Heart right ventricle (tissue), 16 donors: ENCODE measurements around the gene CTBP1. TPM values are rescaled to one million over a fixed set of nuclear protein-coding genes. Genes with fewer than 3 reads are reported as not detected.
A peak's percentile ranks its signal among the peaks of the same experiment; 100 is the strongest.

Source experiments
- ATAC-seq, 8 donors: fragments of 200-7000 bp; cut with Tn5 transposase; one replicate each; pipeline ENCODE4 v1.9.1; 2020; ENCODE audit warnings: mild to moderate bottlenecking in 8 of 8, moderate library complexity in 8 of 8, moderate number of reproducible peaks in 1 of 8
- DNase-seq, 2 donors: peaks; one replicate each; pipeline ENCODE4 v3.0.0-alpha.2; 2020
- H3K27ac ChIP-seq, 10 donors: fragments of 200-600 bp; sonication (generic) in 2 of 10; one replicate each; pipeline versions ENCODE4 v1.5.0 to v1.8.0; 2020 to 2022; ENCODE audit warnings: mild to moderate bottlenecking in 3 of 10
- H3K27me3 ChIP-seq, 7 donors: fragments of 200-600 bp; one replicate each; pipeline ENCODE4 v1.8.0; 2021 to 2022; ENCODE audit warnings: mild to moderate bottlenecking in 2 of 7
- H3K36me3 ChIP-seq, 9 donors: fragments of 200-600 bp; sonication (generic) in 1 of 9; one replicate each; pipeline versions ENCODE4 v1.5.0 to v1.8.0; 2020 to 2022; ENCODE audit warnings: mild to moderate bottlenecking in 2 of 9
- H3K4me1 ChIP-seq, 9 donors: fragments of 200-600 bp; sonication (generic) in 1 of 9; one replicate each; pipeline versions ENCODE4 v1.5.0 to v1.8.0; 2020 to 2022; ENCODE audit warnings: mild to moderate bottlenecking in 4 of 9
- H3K4me3 ChIP-seq, 10 donors: fragments of 200-600 bp; sonication (generic) in 2 of 10; one replicate each; pipeline versions ENCODE4 v1.5.0 to v1.8.0; 2020 to 2022; ENCODE audit warnings: mild to moderate bottlenecking in 7 of 10, moderate library complexity in 2 of 10
- H3K9me3 ChIP-seq, 11 donors: fragments of 200-600 bp in 10 of 11; sonication (generic) in 2 of 11; one replicate each; pipeline versions ENCODE4 v1.5.0 to v1.8.0; 2013 to 2022; ENCODE audit warnings: mild to moderate bottlenecking in 2 of 11, control low read depth in 1 of 11, moderate library complexity in 1 of 11
- CTCF ChIP-seq, 9 donors: fragments of 200-600 bp; sonication (generic) in 2 of 9; IDR thresholded peaks; one replicate each; pipeline versions ENCODE4 v1.5.0 to v1.8.0; 2021 to 2022; ENCODE audit warnings: antibody characterized with exemption in 9 of 9, mild to moderate bottlenecking in 5 of 9, moderate library complexity in 1 of 9
- WGBS, 2 donors: extraction: QIAGEN DNeasy Blood & Tissue Kit; methylation state at CpG; one replicate each; pipeline ENCODE4 v1.1.7; 2013; ENCODE audit warnings: inconsistent platforms in 1 of 2; 5-methylcytosine and 5-hydroxymethylcytosine counted together
- intact Hi-C, 10 donors: fragments of 100-400 bp; cut with DNase I; formaldehyde crosslinking; loops; one replicate each; pipeline versions ENCODE4 v1.11.1 to v1.14.2; 2022
- polyA plus RNA-seq, 2 donors: library from polyadenylated mRNA; stranded (reverse); fragments of 200-250 nt; gene quantifications; one replicate each; pipeline ENCODE4 v1.2.3, GENCODE V29; 2013
- total RNA-seq, 10 donors: library from RNA; stranded (reverse); fragmentation: NEBNext Ultra II Directional in 3 of 10; extraction: Animal tissue kit (Norgen Biotek cat#: 25700) in 3 of 10; gene quantifications; one replicate each; pipeline versions ENCODE4 v1.2.1 to v1.2.4, GENCODE V29; 2021 to 2023
- donor health status: Arrhythmogenic right ventricular cardiomyopathy.
- donor health status: ischemic (EF 13 %, LVEDD 7.1; RV severe dilation, severe dysfunction).
- donor health status: healthy with polysubstance abuse.
- donor health status: DM: no; HTN: yes; CAD: no.
- donor health status: DM: no; HTN: no; CAD: no.
- donor health status: ischemic (EF 25% LVEDD 6.9; RV normal size, moderate dysfunction).
- donor health status: ischemic (EF 25% LVEDD 5.7; RV mildly dilated, moderate dysfunction).
- donor health status: healthy.
- donor health status: DM: yes; HTN: yes; CAD: no.
- donor health status: Ischemic cardiomyopathy.
- donor health status: ischemic (EF 35%, LVEDD 5.7; RV mildly dilated, moderate dysfunction).
- donor health status: nonischemic (EF 11% LVEDD 7.7; RV severe dilation, severe dysfunction).
- donor health status: DM: yes; HTN: yes; CAD: no.
- donor health status: PGD.
- donor health status: ischemic (EF 29% LVEDD 5.4; RV normal size, mild dysfunction).
- donor health status: nonischemic (EF 23%, LVEDD 6.1; RV moderate dilation, normal function).

The CTBP1 gene
- total and polyA plus RNA-seq, 12 donors: 98.6 to 132 (median 121) TPM

- no peaks in the 10 kb centered on the region for H3K27me3 ChIP-seq
- H3K4me1 ChIP-seq: peaks cover 26 to 71% (median 44%) of the 10 kb centered on the region in 9 donors
- no peak for TF ChIP-seq CTCF (IDR thresholded peaks at IDR 0.05)
- H3K9me3 ChIP-seq: no peaks in the 10 kb centered on the region
- H3K4me3 ChIP-seq: no peak overlapping the region
- peak in 1 of 2 donors; percentile 18 for DNase-seq
- peak overlapping the region in 4 of 10 donors; percentile 19 to 81 (median 76) for H3K27ac ChIP-seq
- ATAC-seq: no peak
- intact Hi-C loops: loop anchor here in 2 of 10 donors (5.0 kb wide), 2 partner anchors 36 to 44 kb away; partner anchors contain the start of gene CTBP1 (in 1 of the 2)
- WGBS, 2 donors: 74 to 77% methylated on average over 10 of the region's 10 CpGs
- peaks cover 8 to 59% (median 38%) of the 10 kb centered on the region in 9 donors for H3K36me3 ChIP-seq
These were observed 38.0 kb downstream of the CTBP1 start for GRCh38 chr4:1210971-1211370.

GRCh38 chr4:1210241-1210841 is 38.6 kb downstream of the CTBP1 start:
- intact Hi-C loops: loop anchor here in 2 of 10 donors (5.0 kb wide), 2 partner anchors 37 to 43 kb away; partner anchors contain the start of gene CTBP1 (in 1 of the 2)
- Histone ChIP-seq H3K4me3 (peak overlapping the region in 2 of 10 donors; percentile 8 to 20), H3K4me1 (peaks cover 26 to 66% (median 42%) of the 10 kb centered on the region in 9 donors), H3K27ac (peak overlapping the region in 9 of 10 donors; percentile 28 to 81 (median 68)), H3K36me3 (peaks cover 3 to 53% (median 32%) of the 10 kb centered on the region in 9 donors), H3K27me3 (no peaks in the 10 kb centered on the region), H3K9me3 (no peaks in the 10 kb centered on the region)
- peak in 2 of 8 donors; percentile 1 to 7 for ATAC-seq
- DNase-seq: peak in 1 of 2 donors; percentile 18
- WGBS, 2 donors: 72 to 75% methylated on average over 22 of the region's 22 CpGs
- no peak for TF ChIP-seq CTCF (IDR thresholded peaks at IDR 0.05)

- WGBS, 2 donors: 10 to 12% methylated on average over 11 of the region's 11 CpGs
- Histone ChIP-seq H3K4me3 (peak overlapping the region in 4 of 10 donors; percentile 1 to 20 (median 12)), H3K27me3 (no peaks in the 10 kb centered on the region), H3K27ac (peak overlapping the region; percentile 28 to 81 (median 69)), H3K36me3 (peaks cover 0 to 48% (median 27%) of the 10 kb centered on the region in 9 donors), H3K4me1 (peaks cover 26 to 61% (median 41%) of the 10 kb centered on the region in 9 donors), H3K9me3 (no peaks in the 10 kb centered on the region)
- ATAC-seq: peak; percentile 87 to 93 (median 90)
- DNase-seq: peak; percentile 88 to 90
- no peak for TF ChIP-seq CTCF (IDR thresholded peaks at IDR 0.05)
- intact Hi-C loops: loop anchor here in 6 of 10 donors (5.0 kb wide), 3 partner anchors 37 to 43 kb away; partner anchors contain the start of genes CTBP1 (in 2 of the 6) and SPON2 (in 2 of the 6)
These were observed 39.1 kb downstream of the CTBP1 start for GRCh38 chr4:1209821-1210220.

- peak overlapping the region in 4 of 10 donors; percentile 1 to 23 (median 18) for H3K4me3 ChIP-seq
- H3K9me3 ChIP-seq: no peaks in the 10 kb centered on the region
- H3K36me3 ChIP-seq: peaks cover 0 to 41% (median 21%) of the 10 kb centered on the region in 9 donors
- WGBS, 2 donors: 61 to 71% methylated on average over 31 of the region's 31 CpGs
- peaks cover 26 to 57% (median 41%) of the 10 kb centered on the region in 9 donors for H3K4me1 ChIP-seq
- intact Hi-C loops: loop anchor here in 4 of 10 donors (5.0 kb wide), 3 partner anchors 37 to 42 kb away; partner anchors contain the start of genes SPON2 (in 2 of the 4) and CTBP1 (in 1 of the 4)
- no peak for TF ChIP-seq CTCF (IDR thresholded peaks at IDR 0.05)
- peak overlapping the region; percentile 57 to 81 (median 70) for H3K27ac ChIP-seq
- ATAC-seq (peak in 2 of 8 donors; percentile 2 to 4), DNase-seq (peak in 1 of 2 donors; percentile 24)
- H3K27me3 ChIP-seq: no peaks in the 10 kb centered on the region
These were observed 39.8 kb downstream of the CTBP1 start for GRCh38 chr4:1208970-1209704.
